Transverse colon (tissue), 4 donors: ENCODE results near the gene DNM1L. TPM values are rescaled to one million over a fixed set of nuclear protein-coding genes. Genes with fewer than 3 reads are reported as not detected.

Source experiments
- DNase-seq: peaks from one replicate; pipeline ENCODE4 v3.0.0-alpha.2; 2019
- H3K27ac ChIP-seq, 4 donors: fragments of 200-600 bp; sonication (generic); 2 replicates each; pipeline ENCODE4 v1.5.1; 2016 to 2018; ENCODE audit warnings: inconsistent platforms in 4 of 4
- H3K27me3 ChIP-seq: fragments of 200-600 bp; sonication (generic); 2 replicates; pipeline ENCODE4 v1.5.1; 2017; ENCODE audit warnings: inconsistent platforms
- H3K36me3 ChIP-seq, 4 donors: fragments of 200-600 bp; sonication (generic); 2 replicates each; pipeline ENCODE4 v1.5.1; 2017 to 2019; ENCODE audit warnings: inconsistent platforms in 4 of 4
- H3K4me1 ChIP-seq, 4 donors: fragments of 200-600 bp; sonication (generic); 2 replicates each; pipeline ENCODE4 v1.5.1; 2017 to 2020; ENCODE audit warnings: inconsistent platforms in 4 of 4
- H3K4me3 ChIP-seq, 4 donors: fragments of 200-600 bp; sonication (generic); 1 replicate in 1 of 4; 2 replicates in 3 of 4; pipeline versions ENCODE4 v1.5.1 to v1.6.1; 2017 to 2019; ENCODE audit warnings: inconsistent platforms in 4 of 4
- H3K9me3 ChIP-seq, 2 donors: fragments of 200-600 bp; sonication (generic); 2 replicates each; pipeline ENCODE4 v1.5.1; 2017 to 2019; ENCODE audit warnings: inconsistent platforms in 2 of 2
- EP300 ChIP-seq: sonication (generic); formaldehyde crosslinking; IDR thresholded peaks from one replicate; pipeline ENCODE4 v1.6.1; 2017; ENCODE audit warnings: antibody characterized with exemption, low read depth
- POLR2A ChIP-seq: fragments of 450-650 bp; IDR thresholded peaks from one replicate; pipeline ENCODE4 v1.6.1; 2016; ENCODE audit warnings: antibody characterized with exemption, mild to moderate bottlenecking, moderate library complexity
- POLR2AphosphoS5 ChIP-seq, 3 donors: sonication (generic); formaldehyde crosslinking; IDR thresholded peaks; one replicate each; pipeline ENCODE4 v1.6.1; 2016; ENCODE audit warnings: antibody characterized with exemption in 3 of 3
- WGBS, 2 donors: methylation state at CpG; one replicate each; pipeline ENCODE4 v1.1.5; 2018; ENCODE audit warnings: low coverage in 1 of 2; 5-methylcytosine and 5-hydroxymethylcytosine counted together
- in situ Hi-C, 4 donors: fragments of 200-750 bp; cut with MboI; loops; one replicate each; pipeline versions ENCODE4 v1.15.0 to v1.15.1; 2017; ENCODE audit warnings: low sequenced_read_pairs in 3 of 4, low pct_ligation_motif_present in 1 of 4, low pct_unique_long_range_greater_than_20kb in 1 of 4
- intact Hi-C: fragments of 100-400 bp; cut with DNase I; formaldehyde crosslinking; loops from one replicate; pipeline ENCODE4 v1.15.1; 2023; ENCODE audit warnings: low total_unique reads
- total RNA-seq, 4 donors: library from RNA; depleted of rRNA; stranded (reverse); fragments of >200 nt; gene quantifications; one replicate each; pipeline ENCODE4 v1.1.0, GENCODE V29; 2016
- TF ChIP-seq, protein P1 (sequence below), 5 experiments: fragments of 200-600 bp in 3 of 5; fragments of 450-650 bp in 2 of 5; sonication (generic) in 3 of 5; IDR thresholded peaks; 1 replicate in 2 of 5; 2 replicates in 3 of 5; pipeline ENCODE4 v1.5.1; 2016 to 2017; ENCODE audit warnings: antibody characterized with exemption in 5 of 5, inconsistent platforms in 3 of 5, mild to moderate bottlenecking in 2 of 5, moderate library complexity in 1 of 5

The DNM1L gene
- total RNA-seq = 10 to 100 TPM; 41.2 to 61.3 (median 44.2) TPM

DNA sequence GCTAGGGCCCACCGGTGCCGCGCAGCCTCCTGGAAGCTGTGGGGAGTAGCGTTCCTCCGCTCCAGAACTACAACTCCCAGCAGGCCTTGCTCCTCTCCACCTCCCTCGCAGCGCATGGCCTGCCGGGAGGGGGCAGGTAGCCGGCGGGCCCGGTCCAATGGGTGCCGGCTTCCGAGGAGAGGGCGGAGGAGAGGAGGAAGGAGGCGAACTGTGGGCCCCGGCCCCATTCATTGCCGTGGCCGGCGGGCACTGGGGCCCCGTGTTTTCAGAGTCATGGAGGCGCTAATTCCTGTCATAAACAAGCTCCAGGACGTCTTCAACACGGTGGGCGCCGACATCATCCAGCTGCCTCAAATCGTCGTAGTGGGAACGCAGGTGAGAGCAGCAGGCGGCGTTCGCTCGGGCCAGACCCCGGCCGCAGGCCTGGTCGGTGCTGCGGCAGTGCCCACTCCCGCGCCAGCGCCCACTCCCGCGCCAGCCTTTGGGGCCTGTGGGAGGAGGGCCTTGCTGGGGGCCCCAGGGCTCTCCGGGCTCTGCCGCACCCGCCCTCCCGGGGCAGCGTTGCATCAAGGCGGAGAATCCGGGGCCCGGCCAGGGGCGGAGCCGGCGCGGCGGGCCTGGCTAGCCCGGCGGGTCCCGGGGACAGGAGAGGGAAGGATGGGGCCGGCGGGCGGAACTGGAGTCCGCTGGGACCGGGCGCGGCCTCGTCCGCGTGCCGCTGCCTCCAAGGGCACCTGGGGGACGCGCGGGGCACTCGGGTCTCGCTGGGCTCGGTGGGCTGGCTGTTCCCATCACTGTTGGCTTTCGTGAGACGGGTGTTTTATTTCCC lies at the start of gene DNM1L:
Gene DNM1L (plus strand): TSS at position 211 of the 829 bp plus-strand sequence. CDS start 63 bp downstream, at position 274.
- Histone ChIP-seq H3K27ac (peak within 1 kb of the TSS; percentile 96 to 99 (median 98)), H3K36me3 (no peaks in the 10 kb centered on the region), H3K4me3 (peak within 1 kb of the TSS; percentile 50 to 97 (median 84)), H3K4me1 (peaks cover 7 to 19% (median 14%) of the 10 kb centered on the region in 4 donors), H3K27me3 (no peaks in the 10 kb centered on the region), H3K9me3 (no peaks in the 10 kb centered on the region)
- DNase-seq = peak; percentile 95
- in situ Hi-C loops = loop anchor here in 1 of 4 donors (10.0 to 25.0 kb wide), 3 partner anchors 225 to 1017 kb away; partner anchors contain the start of gene ETFBKMT
- WGBS, 2 donors = 2% methylated on average over 21 of the region's 76 CpGs; no CpG with 5 or more reads in 1 of the 2 donors
- intact Hi-C loops = loop anchor here (10.0 kb wide), 1 partner anchor 225 kb away; no protein-coding TSS in a partner anchor
- no peak for TF ChIP-seq EP300
- TF ChIP-seq, protein P1, sequence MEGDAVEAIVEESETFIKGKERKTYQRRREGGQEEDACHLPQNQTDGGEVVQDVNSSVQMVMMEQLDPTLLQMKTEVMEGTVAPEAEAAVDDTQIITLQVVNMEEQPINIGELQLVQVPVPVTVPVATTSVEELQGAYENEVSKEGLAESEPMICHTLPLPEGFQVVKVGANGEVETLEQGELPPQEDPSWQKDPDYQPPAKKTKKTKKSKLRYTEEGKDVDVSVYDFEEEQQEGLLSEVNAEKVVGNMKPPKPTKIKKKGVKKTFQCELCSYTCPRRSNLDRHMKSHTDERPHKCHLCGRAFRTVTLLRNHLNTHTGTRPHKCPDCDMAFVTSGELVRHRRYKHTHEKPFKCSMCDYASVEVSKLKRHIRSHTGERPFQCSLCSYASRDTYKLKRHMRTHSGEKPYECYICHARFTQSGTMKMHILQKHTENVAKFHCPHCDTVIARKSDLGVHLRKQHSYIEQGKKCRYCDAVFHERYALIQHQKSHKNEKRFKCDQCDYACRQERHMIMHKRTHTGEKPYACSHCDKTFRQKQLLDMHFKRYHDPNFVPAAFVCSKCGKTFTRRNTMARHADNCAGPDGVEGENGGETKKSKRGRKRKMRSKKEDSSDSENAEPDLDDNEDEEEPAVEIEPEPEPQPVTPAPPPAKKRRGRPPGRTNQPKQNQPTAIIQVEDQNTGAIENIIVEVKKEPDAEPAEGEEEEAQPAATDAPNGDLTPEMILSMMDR (IDR thresholded peaks at IDR 0.05) = peak in 3 of 5 experiments; percentile 14 to 24 (median 17)
- peak; percentile 80 to 92 (median 83) for TF ChIP-seq POLR2AphosphoS5 (IDR thresholded peaks at IDR 0.05)
- TF ChIP-seq POLR2A = peak; percentile 90

DNA sequence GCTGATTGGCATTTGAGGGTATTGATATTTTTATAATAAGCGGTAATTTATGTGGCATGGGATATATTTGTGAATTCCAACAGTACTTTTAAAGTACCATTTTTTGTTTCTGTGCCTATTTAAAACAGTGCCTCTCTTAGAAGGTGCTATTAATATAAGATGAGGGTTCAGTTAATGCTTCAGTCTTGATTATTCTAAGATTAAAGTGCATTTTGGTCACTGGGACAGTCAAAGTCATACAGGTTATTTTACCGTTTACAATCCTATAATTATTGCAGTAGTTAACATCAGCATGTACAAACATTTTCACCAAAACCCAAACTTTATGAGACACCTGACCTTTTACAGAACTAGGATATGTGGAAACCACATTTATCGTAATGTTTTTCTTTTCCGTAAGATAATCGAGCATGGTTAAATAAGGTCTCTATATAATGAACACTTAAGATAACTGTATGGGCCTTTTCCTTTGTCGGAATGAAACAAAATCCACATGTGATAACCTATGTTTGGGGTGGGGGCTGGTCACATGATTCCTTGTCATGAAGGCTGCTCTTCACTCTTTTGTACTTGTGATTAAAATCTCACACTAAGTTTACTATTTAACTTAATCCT lies 37.7 kb upstream of the DNM1L start:
- no peaks in the 10 kb centered on the region for H3K9me3 ChIP-seq
- in situ Hi-C loops = loop anchor here in 1 of 4 donors (10.0 kb wide), 1 partner anchor 187 kb away; no protein-coding TSS in a partner anchor
- no peak for TF ChIP-seq POLR2A
- TF ChIP-seq, protein P1 (IDR thresholded peaks at IDR 0.05) = no peak
- TF ChIP-seq EP300 = no peak
- no peak for TF ChIP-seq POLR2AphosphoS5 (IDR thresholded peaks at IDR 0.05)

DNA sequence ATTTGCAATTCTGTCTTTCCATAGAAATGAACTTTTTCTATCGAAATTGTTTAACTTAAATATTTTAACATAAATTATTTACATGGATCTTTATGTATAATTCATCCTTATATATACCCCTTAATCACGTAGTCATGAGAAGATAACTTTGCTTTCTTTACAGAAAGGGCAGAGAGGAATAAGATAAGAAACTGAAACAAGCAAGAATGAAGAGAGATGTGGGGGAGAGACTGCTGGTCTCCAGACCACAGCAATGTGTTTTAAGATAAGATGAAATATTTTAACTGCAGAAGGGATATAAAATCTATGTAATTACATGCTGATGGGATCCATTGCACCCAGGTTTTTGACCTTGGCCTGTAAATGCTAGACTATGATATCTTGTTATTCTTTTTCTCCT lies 34.7 kb upstream of the DNM1L start:
- intact Hi-C loops = no loop called here
- in situ Hi-C loops = loop anchor here in 1 of 4 donors (10.0 kb wide), 1 partner anchor 190 kb away; no protein-coding TSS in a partner anchor

More for the DNA sequence above, 37.7 kb upstream of the DNM1L start:
- H3K27me3 ChIP-seq = no peaks in the 10 kb centered on the region
- no peak for DNase-seq
- H3K27ac ChIP-seq = no peak overlapping the region
- no peaks in the 10 kb centered on the region for H3K4me1 ChIP-seq
- peaks cover 0 to 48% (median 21%) of the 10 kb centered on the region in 4 donors for H3K36me3 ChIP-seq
- intact Hi-C loops = no loop called here
- H3K4me3 ChIP-seq = no peak overlapping the region
- WGBS, 2 donors = 92 to 94% methylated on average over 6 of the region's 6 CpGs

More for the DNA sequence above, 34.7 kb upstream of the DNM1L start:
- Histone ChIP-seq H3K9me3 (no peaks in the 10 kb centered on the region), H3K4me1 (no peaks in the 10 kb centered on the region), H3K27ac (no peak overlapping the region), H3K36me3 (peaks cover 0 to 35% (median 13%) of the 10 kb centered on the region in 4 donors), H3K27me3 (no peaks in the 10 kb centered on the region), H3K4me3 (no peak overlapping the region)
- no peak for TF ChIP-seq EP300
- TF ChIP-seq POLR2A = no peak
- TF ChIP-seq, protein P1 (IDR thresholded peaks at IDR 0.05) = no peak
- no peak for TF ChIP-seq POLR2AphosphoS5 (IDR thresholded peaks at IDR 0.05)
- 65 to 77% methylated on average over 2 of the region's 2 CpGs for WGBS, 2 donors
- no peak for DNase-seq
